AML-193 (cell line): Measurements from ENCODE around the gene FTO.

ENCODE experiments used
- DNase-seq, 2 experiments: peaks; one replicate each; lab custom pipeline; 2025; lab: John Stamatoyannopoulos, UW

The FTO gene

GRCh38 chr16:54125751-54126655 lies 422.0 kb downstream of the FTO start:
- no peak for DNase-seq

- no peak for DNase-seq
Observed at GRCh38 chr16:54126907-54127306, 423.0 kb downstream of the FTO start.

- DNase-seq = no peak
Observed at GRCh38 chr16:54128629-54129234, 424.8 kb downstream of the FTO start.

- no peak for DNase-seq
Observed at GRCh38 chr16:54129810-54130209, 425.9 kb downstream of the FTO start.

- DNase-seq = peak; percentile 6 to 15
Observed at GRCh38 chr16:54135361-54136275, 431.7 kb downstream of the FTO start.

- DNase-seq = no peak
Observed at GRCh38 chr16:54136276-54136625, 432.3 kb downstream of the FTO start.

GRCh38 chr16:54140057-54140787 lies 436.3 kb downstream of the FTO start:
- DNase-seq = no peak

- no peak for DNase-seq
Observed at GRCh38 chr16:54140788-54141136, 436.8 kb downstream of the FTO start.

- no peak for DNase-seq
Observed at GRCh38 chr16:54142787-54143186, 438.8 kb downstream of the FTO start.

GRCh38 chr16:54143410-54143809 lies 439.5 kb downstream of the FTO start:
- no peak for DNase-seq

- DNase-seq = no peak
Observed at GRCh38 chr16:54143934-54144571, 440.1 kb downstream of the FTO start.

GRCh38 chr16:54144572-54144947 lies 440.6 kb downstream of the FTO start:
- no peak for DNase-seq

- no peak for DNase-seq
Observed at GRCh38 chr16:54145881-54146280, 441.9 kb downstream of the FTO start.

- no peak for DNase-seq
Observed at GRCh38 chr16:54148974-54149373, 445.0 kb downstream of the FTO start.

GRCh38 chr16:54150861-54151260 lies 446.9 kb downstream of the FTO start:
- DNase-seq = no peak

GRCh38 chr16:54152362-54153239 lies 448.6 kb downstream of the FTO start:
- DNase-seq = no peak

- no peak for DNase-seq
Observed at GRCh38 chr16:54153240-54153934, 449.4 kb downstream of the FTO start.

GRCh38 chr16:54156349-54156748 lies 452.4 kb downstream of the FTO start:
- no peak for DNase-seq

- DNase-seq = no peak
Observed at GRCh38 chr16:54158986-54159385, 455.0 kb downstream of the FTO start.
